Heart left ventricle (tissue), 13 donors: ENCODE data around the gene CRYM.

Experiments
- POLR2A ChIP-seq, 2 donors: fragments of 450-650 bp; IDR thresholded peaks; one replicate each; pipeline ENCODE4 v1.6.1; 2017; ENCODE audit warnings: antibody characterized with exemption in 2 of 2, mild to moderate bottlenecking in 2 of 2, moderate library complexity in 2 of 2
- TF ChIP-seq, protein P1 (sequence below), 12 donors: fragments of 200-600 bp; sonication (generic) in 4 of 12; IDR thresholded peaks; one replicate each; pipeline versions ENCODE4 v1.5.0 to v1.8.0; 2018 to 2022; ENCODE audit warnings: antibody characterized with exemption in 12 of 12, mild to moderate bottlenecking in 5 of 12
- donor health status: ischemic (EF 13 %, LVEDD 7.1; RV severe dilation, severe dysfunction).
- donor health status: DM: no; HTN: yes; CAD: no.
- donor health status: DM: no; HTN: no; CAD: no.
- donor health status: ischemic (EF 25% LVEDD 6.9; RV normal size, moderate dysfunction).
- donor health status: ischemic (EF 25% LVEDD 5.7; RV mildly dilated, moderate dysfunction).
- donor health status: ischemic (EF 35%, LVEDD 5.7; RV mildly dilated, moderate dysfunction).
- donor health status: nonischemic (EF 11% LVEDD 7.7; RV severe dilation, severe dysfunction).
- donor health status: DM: yes; HTN: yes; CAD: no.
- donor health status: PGD.
- donor health status: ischemic (EF 29% LVEDD 5.4; RV normal size, mild dysfunction).
- donor health status: nonischemic (EF 23%, LVEDD 6.1; RV moderate dilation, normal function).

DNA sequence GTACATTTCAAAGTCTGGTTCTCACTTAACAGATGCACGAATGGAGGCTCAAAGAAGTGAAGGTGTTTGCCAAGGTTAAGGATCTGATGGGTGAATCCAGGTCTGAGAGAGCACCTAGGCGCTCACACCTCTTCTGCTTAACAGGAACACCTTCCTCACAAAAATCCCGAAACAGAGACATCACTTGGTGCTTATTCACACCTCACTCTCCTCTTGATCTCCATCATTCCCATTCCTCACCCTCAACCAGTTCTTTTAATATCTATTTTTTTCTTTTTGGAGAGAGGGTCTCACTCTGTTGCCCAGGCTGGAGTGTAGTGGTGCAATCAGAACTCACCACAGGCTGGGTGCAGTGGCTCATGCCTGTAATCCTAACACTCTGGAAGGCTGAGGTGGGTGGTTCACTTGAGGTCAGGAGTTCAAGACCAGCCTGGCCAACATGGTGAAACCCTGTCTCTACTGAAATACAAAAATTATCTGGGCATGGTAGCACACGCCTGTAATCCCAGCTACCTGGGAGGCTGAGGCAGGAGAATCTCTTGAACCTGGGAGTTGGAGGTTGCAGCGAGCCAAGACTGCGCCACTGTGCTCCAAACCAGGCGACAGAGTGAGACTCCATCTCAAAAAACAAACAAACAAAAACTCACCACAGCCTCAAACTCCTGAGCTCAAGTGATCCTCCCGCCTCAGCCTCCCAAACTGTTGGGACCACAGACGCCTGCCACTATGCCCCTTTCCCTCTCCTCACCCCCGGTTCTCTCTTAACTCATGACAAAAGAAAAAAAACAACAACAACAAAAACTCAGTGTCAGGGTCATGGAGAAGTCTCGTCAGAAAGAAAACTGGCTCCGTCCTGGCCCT lies 15.1 kb downstream of the CRYM start:
- TF ChIP-seq, protein P1, sequence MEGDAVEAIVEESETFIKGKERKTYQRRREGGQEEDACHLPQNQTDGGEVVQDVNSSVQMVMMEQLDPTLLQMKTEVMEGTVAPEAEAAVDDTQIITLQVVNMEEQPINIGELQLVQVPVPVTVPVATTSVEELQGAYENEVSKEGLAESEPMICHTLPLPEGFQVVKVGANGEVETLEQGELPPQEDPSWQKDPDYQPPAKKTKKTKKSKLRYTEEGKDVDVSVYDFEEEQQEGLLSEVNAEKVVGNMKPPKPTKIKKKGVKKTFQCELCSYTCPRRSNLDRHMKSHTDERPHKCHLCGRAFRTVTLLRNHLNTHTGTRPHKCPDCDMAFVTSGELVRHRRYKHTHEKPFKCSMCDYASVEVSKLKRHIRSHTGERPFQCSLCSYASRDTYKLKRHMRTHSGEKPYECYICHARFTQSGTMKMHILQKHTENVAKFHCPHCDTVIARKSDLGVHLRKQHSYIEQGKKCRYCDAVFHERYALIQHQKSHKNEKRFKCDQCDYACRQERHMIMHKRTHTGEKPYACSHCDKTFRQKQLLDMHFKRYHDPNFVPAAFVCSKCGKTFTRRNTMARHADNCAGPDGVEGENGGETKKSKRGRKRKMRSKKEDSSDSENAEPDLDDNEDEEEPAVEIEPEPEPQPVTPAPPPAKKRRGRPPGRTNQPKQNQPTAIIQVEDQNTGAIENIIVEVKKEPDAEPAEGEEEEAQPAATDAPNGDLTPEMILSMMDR (IDR thresholded peaks at IDR 0.05) = no peak
- no peak for TF ChIP-seq POLR2A (IDR thresholded peaks at IDR 0.05)
